Medulla oblongata (tissue), 1 donor: ENCODE results near the gene DGAT2L6.
A peak's percentile ranks its signal among the peaks of the same experiment; 100 is the strongest.
"Not testable (repeated sequence)": the region's sequence is repeated elsewhere in the genome, so short reads cannot be mapped to it uniquely, and the experiment has no call there.

Experiments
- DNase-seq: peaks from one replicate; pipeline ENCODE4 v3.0.0-alpha.2; 2015; ENCODE audit errors: extremely low spot score

Gene DGAT2L6

GRCh38 chrX:70196961-70197720 is 19.9 kb downstream of the DGAT2L6 start:
- DNase-seq: peak; percentile 1

DNA sequence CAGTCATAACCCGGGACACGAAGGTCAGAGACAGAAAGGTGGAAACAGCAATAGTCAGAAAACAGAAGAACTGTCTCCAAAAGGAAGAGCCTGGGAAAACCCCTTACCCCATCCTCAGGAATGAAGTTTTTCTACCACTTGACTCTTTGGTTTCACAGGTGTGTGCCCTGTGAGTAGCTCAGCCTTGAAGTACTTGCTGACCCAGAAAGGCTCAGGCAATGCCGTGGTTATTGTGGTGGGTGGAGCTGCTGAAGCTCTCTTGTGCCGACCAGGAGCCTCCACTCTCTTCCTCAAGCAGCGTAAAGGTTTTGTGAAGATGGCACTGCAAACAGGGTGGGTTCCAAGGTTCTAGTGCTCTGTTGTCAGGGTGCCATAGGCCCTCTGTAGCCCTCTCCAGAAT is 24.4 kb downstream of the DGAT2L6 start:
- DNase-seq: no peak

DNA sequence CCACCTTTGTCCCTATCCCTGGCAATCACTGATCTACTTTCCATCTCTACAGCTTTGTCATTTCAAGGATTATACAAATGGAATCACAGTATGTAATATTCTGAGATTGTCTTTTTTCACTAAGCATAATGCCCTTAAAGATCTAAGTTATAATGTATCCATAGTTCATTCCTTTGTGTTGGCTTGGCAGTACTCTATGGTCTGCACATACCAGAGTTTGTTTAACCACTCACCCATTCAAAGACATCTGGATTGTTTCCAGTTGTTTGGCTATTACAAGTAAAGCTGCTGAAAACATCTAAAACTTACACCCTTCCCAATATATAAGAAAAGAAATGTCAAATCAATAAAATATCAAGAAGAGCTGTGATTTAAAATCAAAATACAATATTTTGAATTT is 31.2 kb downstream of the DGAT2L6 start:
- DNase-seq: no peak

DNA sequence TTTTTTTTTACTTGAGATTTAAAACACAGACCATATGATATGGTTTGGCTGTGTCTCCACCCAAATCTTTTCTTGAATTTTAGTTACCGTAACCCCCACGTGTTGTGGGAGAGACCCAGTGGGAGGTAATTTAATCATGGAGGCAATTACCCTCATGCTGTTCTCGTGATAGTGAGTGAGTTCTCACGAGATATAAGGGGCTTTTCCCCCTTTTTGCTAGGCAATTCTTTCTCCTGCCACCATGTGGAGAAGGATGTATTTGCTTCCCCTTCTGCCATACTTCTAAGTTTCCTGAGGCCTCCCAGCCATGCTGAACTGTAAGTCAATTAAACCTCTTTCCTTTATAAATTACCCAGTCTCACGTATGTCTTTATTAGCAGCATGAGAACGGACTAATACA is 32.3 kb downstream of the DGAT2L6 start:
- not testable (repeated sequence) for DNase-seq

DNA sequence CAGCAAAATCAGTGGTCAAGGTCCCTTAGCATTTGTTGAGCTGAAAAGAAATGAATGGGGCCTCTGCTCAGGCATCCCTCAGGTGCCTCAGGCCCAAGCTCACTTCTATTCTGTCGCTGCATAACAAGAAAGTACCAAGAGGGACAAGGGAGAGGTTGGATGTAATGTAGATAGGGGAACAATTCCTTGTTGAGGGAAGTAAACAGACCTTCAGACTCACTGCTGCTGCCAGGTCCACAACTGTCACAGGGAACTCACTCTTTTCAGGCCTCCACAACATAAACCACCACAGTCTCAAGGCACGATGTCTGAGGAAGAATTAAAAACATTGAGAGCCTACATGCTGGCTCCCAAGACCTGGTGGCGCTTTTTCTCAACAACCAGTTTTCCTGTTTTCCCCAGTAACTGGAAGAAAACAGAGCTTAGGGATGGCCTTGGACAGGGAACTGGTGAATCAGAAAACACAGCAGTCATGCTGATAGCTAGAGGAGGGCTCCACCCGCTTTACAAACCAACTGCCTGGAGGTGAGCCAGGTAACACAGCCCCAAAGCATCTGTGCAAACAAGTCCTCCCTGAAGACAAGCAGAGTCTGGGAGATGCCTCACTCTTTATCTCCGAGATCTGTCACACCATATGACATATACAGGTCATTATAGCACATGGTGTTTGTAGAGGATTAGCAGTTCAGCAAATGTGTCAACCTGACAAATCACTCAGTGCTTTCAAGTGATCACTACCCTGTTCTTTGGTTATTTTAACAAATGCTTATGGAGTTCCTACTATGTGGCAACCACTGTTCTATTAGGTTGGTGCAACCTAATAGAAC is 42.9 kb downstream of the DGAT2L6 start:
- DNase-seq: no peak

- no peak for DNase-seq
Measured at GRCh38 chrX:70226048-70226447, 48.8 kb downstream of the DGAT2L6 start.

DNA sequence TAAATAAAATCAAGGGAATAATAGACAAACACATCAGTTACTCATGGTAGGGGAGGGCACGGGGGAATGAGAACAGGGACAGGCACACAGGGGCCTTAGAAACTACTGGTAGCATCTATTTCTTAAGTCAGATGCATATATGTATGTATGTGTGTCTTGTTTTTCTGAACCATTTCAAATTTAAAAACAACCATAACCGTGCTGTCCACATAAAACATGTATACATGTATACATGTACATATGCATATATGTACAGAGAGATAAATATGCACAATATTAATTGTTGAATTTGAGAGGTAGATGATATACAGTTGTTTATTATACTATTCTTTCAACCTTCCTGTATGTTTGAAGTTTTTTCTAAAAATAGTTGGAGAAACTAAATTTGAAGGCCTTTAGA is 49.4 kb downstream of the DGAT2L6 start:
- DNase-seq: no peak

DNA sequence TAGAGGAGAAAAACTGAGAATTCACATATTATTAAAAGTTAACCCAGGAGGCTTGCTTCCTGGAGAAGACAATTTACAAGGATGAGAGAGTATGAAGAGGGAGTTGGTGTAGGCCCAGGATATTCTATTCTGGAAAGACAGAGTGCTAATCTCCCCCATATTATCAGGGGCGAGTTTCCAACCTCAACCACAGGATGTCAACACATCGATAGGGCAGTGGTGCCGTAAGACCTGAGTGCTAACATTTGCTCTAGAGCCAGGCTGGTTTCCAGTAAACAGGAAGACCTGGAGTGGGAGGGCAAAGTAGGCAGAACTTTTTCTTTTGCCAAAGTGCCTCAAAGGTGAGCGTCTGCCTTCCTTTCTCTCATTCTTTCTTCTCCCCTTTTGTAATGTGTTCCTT is 54.4 kb downstream of the DGAT2L6 start:
- no peak for DNase-seq

DNA sequence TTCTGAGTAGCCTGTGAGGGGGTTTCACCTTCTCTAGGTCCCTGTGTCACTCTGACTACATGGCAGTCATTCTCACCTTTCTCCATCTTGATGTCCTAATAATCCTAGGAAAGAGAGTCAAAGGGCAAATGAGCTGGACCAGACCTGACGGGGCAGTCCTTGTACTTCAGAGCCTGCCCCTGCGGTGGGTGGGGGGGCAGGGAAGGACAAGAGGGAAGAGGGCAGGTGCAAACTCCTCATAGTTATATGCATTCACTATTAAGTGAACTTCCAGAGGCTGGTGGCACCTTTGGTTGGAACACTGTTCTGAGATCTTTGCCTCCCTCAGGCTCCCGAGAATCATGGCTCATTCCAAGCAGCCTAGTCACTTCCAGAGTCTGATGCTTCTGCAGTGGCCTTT is 57.1 kb downstream of the DGAT2L6 start, which contains the start of gene AWAT1:
Gene AWAT1 (plus strand): TSS at position 301 of the 400 bp plus-strand sequence. CDS start 41 bp downstream, at position 342.
- DNase-seq: no peak

GRCh38 chrX:70240751-70241150 is 63.5 kb downstream of the DGAT2L6 start:
- DNase-seq: no peak

- no peak for DNase-seq
Measured at GRCh38 chrX:70241501-70241900, 64.2 kb downstream of the DGAT2L6 start.

DNA sequence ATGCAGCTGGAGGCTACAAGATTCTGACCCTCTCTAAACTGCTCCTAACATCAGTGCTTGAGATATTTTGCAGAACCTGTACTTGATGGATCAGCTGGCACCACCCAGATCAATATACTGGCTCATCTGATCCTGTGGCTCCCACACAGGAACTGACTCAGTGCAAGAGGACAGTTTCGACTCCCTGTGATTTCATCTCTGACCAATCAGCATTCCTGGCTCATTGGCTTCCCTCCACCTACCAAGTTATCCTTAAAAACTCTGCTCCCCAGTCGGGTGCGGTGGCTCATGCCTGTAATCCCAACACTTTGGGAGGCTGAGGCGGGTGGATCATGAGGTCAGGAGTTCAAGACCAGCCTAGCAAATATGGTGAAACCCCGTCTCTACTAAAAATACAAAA is 66.3 kb downstream of the DGAT2L6 start:
- DNase-seq: not testable (repeated sequence)

DNA sequence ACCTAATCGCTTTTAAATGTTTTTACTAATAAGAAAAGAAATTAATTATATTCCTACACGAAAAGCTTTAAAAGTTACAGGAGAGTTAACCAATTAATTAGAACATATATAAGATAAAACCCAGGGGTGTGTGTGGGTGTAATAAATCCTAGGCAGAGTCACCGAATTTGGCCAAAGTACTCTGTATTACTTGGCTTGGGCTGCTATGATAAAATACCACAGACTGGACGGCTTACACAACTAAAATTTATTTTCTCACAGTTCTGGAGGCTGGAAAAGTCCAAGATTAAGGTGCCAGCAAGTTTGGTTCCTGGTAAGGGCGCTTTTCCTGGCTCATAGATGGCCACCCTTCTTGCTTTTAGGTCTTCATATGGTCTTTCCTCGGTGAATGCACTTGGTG is 67.6 kb downstream of the DGAT2L6 start:
- DNase-seq: no peak

DNA sequence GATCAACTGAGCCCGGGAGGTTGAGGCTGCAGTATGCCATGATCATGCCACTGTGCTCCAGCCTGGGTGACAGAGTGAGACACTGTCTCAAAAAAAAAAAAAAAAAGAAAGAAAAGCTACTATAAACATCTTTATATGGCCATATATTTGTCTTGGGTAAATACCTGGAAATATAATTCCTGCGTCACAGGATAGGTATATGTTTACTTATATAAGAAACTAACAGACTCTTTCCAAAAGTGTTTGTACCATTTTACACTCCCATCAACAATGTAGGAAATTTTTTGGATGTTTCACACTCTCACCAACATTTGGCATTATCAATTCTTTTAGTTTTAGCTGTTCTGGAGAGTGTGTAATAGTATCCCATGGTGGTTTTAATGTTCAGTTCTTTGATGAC is 70.0 kb downstream of the DGAT2L6 start:
- DNase-seq: no peak

GRCh38 chrX:70252491-70252890 is 75.2 kb downstream of the DGAT2L6 start:
- no peak for DNase-seq

DNA sequence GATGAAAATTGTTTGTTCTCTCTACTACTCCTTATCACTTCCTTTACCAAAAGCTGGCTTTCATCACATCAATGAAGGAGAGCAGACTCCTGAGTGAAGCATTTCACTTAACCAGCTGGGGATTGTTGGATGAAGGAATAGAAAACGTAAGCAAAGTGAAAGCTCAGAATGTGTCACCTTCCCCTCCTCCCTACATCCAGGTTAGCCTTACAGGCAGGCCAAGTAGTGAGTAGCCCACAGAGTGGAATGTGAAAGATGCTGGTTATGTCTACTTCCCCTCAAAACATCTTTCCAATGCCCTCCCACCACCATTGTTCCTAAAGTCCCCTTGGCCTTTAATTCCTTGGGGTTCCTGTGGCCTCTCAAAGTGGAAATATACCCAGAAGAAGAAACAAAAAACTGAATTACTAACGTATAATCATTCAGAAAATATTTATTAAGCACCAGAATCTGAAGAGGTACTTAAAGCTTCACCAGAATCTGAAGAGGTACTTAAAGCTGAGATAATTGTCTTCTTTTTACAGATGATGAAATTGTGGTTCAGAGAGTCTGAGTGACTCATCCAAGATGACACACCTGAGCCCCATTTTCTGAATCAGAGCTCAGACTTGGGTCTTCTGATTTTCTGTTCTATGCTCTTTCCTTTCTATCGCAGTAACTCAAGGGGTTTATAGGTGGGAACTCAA is 76.2 kb downstream of the DGAT2L6 start:
- DNase-seq: no peak

DNA sequence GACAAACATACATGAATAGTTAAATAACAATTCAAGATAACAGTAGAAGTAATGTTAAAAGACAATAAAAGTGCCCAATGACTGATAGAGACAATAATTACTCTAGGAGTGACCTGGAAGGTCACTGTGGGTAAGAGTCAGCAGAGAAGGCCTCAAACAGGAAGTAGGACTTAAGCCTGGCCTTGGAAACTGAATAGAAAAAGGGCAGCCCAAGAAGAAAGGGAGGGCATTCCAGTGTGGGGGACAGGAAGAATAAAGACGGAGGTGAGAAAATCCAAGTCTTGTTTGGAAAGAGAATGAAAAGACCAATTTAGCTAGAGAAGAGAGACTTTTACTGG is 76.7 kb downstream of the DGAT2L6 start:
- no peak for DNase-seq

DNA sequence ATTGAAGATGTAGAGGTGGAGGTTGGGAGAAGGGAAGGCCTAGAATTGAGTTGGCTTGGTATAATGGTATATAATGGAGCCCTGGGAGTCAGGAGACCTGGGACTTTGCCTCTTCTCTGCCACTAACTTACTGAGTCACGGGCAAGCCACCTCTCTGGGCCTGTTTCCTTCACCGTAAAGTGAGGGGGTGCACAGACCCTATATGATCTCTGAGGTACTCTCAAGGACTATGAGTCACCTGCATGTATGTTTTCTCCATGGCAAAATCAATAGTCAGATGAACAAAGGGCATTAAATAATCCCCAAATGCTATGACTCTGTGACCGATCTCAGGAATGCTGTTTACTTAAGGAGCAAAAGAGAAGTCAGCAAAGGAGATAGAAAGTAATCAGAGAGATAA is 77.6 kb downstream of the DGAT2L6 start:
- DNase-seq: no peak
